ENCODE results near the gene ZNF222.
A peak's percentile ranks its signal among the peaks of the same experiment; 100 is the strongest.

Gene ZNF222

GRCh38 chr19:44055870-44056269 is 30.7 kb downstream of the ZNF222 start:
- DNase-seq, result no peak

DNA sequence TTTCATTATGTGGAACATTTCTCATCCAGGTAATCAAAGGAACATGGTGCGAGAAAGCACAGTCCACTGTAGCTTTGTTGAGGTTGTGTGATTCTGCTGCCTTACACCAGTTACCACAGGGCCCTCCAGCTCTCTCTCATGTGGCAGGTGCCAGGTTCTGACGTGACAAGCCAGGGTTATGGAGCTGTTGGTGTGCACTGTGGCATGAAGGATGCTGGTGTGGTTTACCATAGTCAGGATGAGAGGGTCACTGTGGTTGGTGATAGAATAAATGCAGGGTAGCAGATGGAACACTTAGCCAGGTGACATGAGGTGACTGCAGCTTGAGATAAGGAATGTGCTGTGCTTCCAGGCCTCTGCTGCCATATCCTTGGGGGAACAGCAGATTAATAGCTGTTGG is 34.0 kb downstream of the ZNF222 start:
- no peak for DNase-seq

- no peak for DNase-seq
Observed at GRCh38 chr19:44061038-44061437, 35.9 kb downstream of the ZNF222 start.

GRCh38 chr19:44066305-44066704 is 41.1 kb downstream of the ZNF222 start:
- no peak for DNase-seq

DNA sequence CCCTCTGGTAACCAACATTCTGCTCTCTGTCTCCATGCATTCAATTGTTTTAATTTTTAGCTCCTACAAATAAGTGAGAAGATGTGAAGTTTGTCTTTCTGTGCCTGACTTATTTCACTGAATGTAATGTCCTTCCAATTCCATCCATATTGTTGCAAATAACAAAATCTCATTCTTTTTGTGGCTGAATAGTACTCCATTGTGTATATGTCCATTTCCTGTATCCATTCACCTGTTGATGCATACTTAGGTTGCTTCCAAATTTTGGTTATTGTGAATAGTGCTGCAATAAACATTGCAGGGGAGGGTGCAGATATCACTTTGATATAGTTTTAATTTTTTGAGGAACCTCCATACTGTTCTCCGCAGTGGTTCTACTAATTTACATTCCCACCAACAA is 44.2 kb downstream of the ZNF222 start:
- DNase-seq, result no peak

- peak; percentile 77 for DNase-seq
Observed at GRCh38 chr19:44071824-44072542, 46.8 kb downstream of the ZNF222 start, which contains the start of gene ZNF284. TSS of gene ZNF284 (plus strand) at chr19:44072159. CDS start at chr19:44076390, 4,231 bp downstream.

DNA sequence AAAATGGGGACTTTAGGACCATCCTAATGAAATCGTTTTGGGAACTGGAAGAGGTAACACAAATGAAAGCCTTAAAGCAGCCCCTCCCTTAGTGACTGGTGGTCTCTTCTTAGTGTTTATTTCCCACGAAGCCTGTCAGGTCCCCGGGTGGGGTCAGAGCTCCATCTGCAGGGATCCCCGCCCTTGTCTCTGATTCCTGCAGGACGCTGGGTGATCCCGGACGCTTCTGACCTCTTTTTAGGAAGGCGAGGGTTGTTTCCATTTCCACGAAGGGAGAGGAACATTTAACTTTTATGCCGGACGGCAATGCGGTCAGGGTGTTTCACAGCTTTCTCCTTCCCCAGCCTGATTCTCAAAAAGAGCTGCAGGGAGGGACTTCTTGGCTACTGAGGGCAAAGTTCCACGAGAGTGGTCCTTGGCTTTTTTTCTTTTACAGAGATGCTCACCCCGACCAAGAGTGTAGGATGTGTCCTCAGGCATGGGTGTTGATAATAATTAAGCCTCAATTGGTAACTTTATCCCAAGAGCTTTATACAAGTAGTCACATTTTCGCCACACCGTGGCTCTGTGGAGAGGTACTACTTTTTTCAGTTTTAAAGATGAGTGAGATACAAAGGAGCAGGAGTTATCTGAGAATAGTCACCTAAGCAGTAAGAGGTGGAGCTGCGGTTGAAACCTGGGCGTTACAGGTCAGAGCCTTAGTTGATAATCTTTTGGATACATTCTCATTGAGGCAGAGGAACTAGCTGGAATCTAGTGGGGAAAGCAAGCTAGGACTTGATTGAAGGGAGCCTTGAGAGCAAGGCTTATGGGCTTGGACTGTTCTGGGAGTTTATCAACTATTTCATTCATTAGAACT is 47.6 kb downstream of the ZNF222 start:
- DNase-seq, result no peak

DNA sequence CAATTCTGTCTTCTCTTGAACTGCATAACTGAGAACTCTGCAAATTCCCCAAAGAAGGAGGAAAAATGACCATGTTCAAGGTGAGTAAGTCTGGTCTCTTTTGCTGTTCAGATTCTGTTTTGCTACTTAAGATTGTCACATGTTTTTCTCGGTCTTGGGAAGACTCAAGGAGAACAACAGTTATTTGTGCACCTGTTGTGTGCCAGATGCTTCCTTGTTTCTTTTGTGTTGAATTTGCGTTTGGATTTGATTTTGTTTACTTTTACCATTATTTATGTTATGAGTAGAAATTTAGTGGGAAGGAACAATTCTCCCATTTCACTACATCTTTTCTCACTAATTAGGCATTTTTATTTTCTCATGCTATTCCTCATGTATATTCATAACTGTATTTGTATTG is 51.1 kb downstream of the ZNF222 start:
- DNase-seq, result no peak
